Renal cortex interstitium (tissue), 15 donors: ENCODE measurements around the gene CYP2A7. TPM values are rescaled to one million over a fixed set of nuclear protein-coding genes. Genes with fewer than 3 reads are reported as not detected.
"Not testable (repeated sequence)": the region's sequence is repeated elsewhere in the genome, so short reads cannot be mapped to it uniquely, and the experiment has no call there.

ENCODE experiments used
- DNase-seq, 11 donors: peaks; one replicate each; pipeline ENCODE4 v3.0.0-alpha.2; 2013; ENCODE audit warnings: low read depth in 9 of 11, low spot score in 4 of 11; ENCODE audit errors: extremely low read depth in 1 of 11
- long read RNA-seq, 16 experiments: transcript quantifications; one replicate each; lab custom pipeline, GENCODE V29; 2026
- polyA plus RNA-seq, 3 donors: library from polyadenylated mRNA; unstranded; fragments of 120-200 nt; gene quantifications; one replicate each; pipeline ENCODE4 v1.2.1, GENCODE V29; 2013; ENCODE audit not compliant: insufficient read length in 3 of 3

CYP2A7 gene
- polyA plus RNA-seq: under 1 TPM in 2 of 3 donors, not detected in 1; 0.10 to 0.20 TPM
- long read RNA-seq, donor 1: 0 reads
- long read RNA-seq, donor 2: 0 reads
- long read RNA-seq, donor 3: 0 reads
- long read RNA-seq, donor 4: 0 reads
- long read RNA-seq, donor 5: 0 reads
- long read RNA-seq, donor 6: 0 reads
- long read RNA-seq, donor 7: 0 reads
- long read RNA-seq, donor 8: 0 reads
- long read RNA-seq, donor 9: 0 reads
- long read RNA-seq, donor 10: 0 reads
- long read RNA-seq, donor 11: 0 reads
- long read RNA-seq, donor 12: 0 reads
- long read RNA-seq, donor 13: 0 reads
- long read RNA-seq, donor 14: 0 reads
- long read RNA-seq, donor 15: 0 reads
- long read RNA-seq, donor 16: 0 reads

GRCh38 chr19:40882062-40882461 lies at the start of gene CYP2A7:
Gene CYP2A7, minus strand, starts transcription at chr19:40882231. Its CDS starts 21 bp downstream, at chr19:40882210.
- not testable (repeated sequence) for DNase-seq

GRCh38 chr19:40930799-40931198 lies 48.8 kb upstream of the CYP2A7 start:
- not testable (repeated sequence) for DNase-seq

DNA sequence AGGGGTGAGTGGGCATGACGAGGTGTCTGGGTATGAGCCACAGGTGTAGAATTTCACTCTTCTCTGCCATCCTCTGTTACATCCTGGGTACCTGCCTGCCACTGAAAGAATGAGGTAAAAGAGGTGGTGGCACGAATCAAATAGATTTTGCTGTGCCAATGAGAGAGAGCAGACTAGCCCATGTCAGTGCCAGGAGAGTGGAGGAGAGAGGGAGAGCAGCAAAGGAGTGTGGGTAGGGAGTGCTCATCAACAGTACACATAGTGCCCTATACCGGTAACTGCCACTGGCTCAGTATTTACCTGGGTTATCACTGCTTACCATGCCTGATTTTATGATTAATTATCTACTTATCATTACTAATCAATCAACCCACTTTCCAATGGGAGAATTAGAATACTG lies 47.9 kb upstream of the CYP2A7 start:
- not testable (repeated sequence) for DNase-seq

GRCh38 chr19:40928850-40929249 lies 46.8 kb upstream of the CYP2A7 start:
- no peak for DNase-seq

GRCh38 chr19:40927567-40927966 lies 45.5 kb upstream of the CYP2A7 start:
- DNase-seq: no peak

DNA sequence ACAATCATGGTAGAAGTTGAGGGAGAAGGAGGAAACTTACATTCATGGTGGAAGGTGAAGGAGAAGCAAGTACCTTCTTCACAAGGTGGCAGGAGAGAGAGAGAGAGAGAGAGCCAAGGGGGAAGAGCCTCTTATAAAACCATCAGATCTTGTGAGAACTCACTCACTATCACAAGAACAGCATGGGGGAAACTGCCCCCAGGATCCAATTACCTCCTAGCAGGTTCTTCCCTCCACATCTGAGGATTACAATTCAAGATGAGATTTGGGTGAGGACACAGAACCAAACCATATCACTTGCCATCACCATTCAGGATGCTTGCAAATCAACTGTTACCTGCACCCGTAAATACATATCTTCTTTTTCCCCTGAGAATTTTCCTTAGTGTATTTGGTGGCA lies 44.2 kb upstream of the CYP2A7 start:
- not testable (repeated sequence) for DNase-seq

DNA sequence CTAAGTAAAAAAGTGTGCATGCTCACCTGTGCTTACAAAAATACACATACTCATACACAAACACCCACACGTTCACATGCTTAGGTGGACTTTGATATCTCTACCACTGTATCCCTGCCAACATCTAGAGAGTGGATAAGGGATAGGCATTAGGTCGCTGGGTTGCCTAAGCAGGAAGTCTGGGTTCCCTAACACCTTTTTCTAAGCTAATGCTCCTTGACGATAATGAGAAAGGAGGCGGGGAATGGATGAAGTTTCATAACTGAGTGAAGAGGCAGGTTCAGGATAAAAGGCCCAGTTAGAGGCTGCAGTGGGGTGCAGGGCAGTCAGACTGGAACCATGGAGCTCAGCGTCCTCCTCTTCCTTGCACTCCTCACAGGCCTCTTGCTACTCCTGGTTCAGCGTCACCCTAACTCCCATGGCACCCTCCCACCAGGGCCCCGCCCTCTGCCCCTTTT lies 41.9 kb upstream of the CYP2A7 start:
- DNase-seq: no peak

DNA sequence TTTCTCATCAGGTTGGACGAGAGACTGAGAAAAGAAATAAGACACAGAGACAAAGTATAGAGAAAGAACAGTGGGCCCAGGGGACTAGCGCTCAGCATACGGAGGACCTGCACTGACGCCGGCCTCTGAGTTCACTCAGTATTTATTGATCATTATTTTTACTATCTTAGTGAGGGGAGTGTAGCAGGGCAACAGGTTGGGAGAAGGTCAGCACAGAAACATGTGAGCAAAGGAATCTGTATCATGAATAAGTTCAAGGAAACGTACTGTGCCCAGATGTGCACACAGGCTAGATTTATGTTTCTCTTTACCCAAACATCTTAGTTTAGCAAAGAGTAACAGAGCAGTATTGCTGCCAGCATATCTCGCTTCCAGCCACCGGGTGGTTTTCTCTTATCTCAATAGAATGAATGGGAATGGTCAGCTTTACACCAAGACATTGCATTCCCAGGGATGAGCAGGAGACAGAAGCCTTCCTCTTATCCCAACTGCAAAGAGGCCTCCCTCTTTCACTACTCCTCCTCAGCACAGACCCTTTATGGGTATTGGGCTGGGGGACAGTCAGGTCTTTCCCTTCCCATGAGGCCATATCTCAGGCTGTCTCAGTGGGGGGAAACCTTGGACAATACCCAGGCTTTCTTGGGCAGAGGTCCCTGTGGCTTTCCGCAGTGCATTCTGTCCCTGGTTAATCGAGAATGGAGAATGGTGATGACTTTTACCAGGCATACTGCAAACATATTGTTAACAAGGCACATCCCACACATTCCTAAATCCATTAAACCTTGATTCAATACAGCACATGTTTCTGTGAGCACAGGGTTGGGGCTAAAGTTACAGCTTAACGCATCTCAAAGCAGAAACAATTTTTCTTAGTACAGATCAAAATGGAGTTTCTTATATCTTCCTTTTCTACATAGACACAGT lies 40.5 kb upstream of the CYP2A7 start:
- not testable (repeated sequence) for DNase-seq

- no peak for DNase-seq
These were observed 39.2 kb upstream of the CYP2A7 start for GRCh38 chr19:40921005-40921897.

DNA sequence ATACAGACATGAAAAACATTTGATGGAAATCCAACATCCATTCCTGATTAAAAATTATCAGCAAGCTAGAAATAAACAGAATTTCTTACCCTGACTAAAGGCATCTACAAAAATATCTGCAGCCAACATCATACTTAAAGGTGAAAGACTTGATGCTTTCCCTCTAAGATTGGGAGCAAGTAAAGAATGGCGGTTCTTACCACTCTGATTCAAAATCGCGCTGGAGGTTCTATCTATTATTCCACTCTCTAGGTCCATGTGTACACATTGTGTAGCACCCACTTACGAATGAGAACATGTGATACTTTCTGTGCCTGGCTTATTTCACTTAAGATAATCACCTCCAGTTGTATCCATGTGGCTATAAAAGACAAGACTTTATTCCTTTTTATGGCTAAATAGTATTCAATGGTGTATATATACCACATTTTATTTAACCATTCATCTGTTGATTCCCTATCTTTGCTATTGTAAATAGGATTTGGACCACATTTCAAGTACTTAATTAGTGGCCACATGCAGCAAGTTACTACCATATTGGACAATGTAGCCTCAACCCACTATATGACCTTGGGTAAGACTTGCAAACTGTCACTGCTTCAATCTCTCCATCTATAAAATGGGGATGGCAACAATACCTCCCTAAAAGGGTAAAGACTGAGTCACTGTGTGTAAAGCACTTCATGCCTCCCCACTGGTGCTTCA lies 38.4 kb upstream of the CYP2A7 start:
- DNase-seq: no peak

GRCh38 chr19:40919530-40920299 lies 37.7 kb upstream of the CYP2A7 start:
- not testable (repeated sequence) for DNase-seq

DNA sequence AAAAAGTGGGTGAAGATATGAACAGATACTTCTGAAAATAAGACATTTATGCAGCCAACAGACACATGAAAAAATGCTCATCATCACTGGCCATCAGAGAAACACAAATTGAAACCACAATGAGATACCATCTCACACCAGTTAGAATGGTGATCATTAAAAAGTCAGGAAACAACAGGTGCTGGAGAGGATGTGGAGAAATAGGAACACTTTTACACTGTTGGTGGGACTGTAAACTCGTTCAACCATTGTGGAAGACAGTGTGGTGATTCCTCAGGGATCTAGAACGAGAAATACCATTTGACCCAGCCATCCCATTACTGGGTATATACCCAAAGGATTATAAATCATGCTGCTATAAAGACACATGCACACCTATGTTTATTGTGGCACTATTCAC lies 36.3 kb upstream of the CYP2A7 start:
- not testable (repeated sequence) for DNase-seq

DNA sequence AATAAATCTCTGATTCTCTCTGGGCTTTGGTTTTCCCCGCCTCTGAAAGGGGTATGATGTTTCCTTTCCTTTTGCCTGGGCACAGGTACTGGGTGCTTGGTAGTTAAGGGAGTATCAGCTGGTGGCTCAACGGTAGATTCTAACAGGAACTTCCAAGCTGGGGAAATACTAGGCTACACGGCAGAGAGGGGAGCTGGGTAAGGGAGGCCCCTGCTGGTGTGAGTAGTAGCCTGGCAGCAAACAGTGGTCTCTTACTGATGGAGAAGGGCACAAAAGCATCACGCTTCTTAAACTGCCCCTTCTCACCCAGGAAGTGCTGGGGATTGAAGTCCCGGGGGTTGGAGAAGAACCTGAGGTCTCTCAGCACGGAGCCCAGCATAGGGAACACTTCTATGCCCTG lies 26.9 kb upstream of the CYP2A7 start:
- DNase-seq: peak in 1 of 11 donors; percentile 4

DNA sequence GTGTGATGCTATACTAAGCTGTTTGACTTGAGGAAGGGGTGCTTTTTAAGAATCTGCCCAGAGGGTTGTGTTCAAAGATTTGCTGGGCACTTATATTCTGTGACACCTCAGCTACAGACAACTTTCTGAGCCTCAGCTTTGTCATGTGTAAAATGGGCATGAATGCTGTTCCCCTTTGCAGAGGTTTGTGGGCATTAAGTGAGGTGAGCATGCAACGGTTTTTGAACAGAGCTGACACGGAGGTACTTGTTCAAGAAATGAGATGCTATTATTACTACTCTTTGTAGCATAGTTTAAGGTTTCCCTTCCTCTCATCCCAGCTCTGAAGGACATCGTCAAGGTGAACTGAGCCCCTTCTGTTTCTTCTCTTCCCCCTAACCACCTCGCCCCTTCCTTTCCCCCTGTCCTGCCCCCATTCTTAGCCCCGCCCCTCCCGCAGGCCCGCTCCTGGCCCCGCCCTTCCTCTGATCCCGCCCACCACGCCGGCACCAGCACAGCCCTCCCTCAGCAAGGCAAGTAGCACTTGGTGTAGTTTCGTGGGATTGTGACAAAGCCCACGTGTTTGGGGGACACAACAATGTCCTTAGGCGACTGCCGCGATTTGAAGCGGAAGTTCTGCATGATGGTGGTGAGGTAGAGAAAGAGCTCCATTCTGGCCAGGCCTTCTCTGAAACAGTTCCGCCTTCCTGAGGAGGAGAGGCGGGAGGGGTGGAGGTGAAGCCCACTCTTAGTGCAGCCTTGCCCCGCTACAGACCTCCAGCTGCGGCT lies 26.1 kb upstream of the CYP2A7 start:
- no peak for DNase-seq

- DNase-seq: no peak
These were observed 24.5 kb upstream of the CYP2A7 start for GRCh38 chr19:40906512-40906911.

DNA sequence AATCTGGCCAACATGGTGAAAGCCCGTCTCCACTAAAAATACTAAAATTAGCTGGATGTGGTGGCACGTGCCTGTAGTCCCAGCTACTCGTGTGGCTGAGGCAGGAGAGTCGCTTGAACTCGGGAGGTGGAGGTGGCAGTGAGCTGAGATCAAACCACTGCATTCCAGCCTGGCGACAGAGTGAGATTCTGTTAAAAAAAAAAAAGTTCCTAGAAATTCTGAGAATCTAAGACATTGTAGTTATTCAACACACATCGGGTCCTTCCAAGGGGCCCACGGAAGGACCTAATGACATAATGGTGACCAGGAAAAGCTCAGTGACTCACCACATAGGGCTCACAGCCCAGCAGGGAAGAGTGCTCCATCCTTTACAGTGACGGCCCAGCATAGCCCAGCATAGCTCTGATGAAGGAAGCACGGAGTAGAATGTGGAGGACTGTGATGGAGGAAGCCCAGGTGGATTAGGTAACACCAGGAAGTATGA lies 22.7 kb upstream of the CYP2A7 start:
- not testable (repeated sequence) for DNase-seq
